Measurements from ENCODE around the gene ZCCHC12.

DNA sequence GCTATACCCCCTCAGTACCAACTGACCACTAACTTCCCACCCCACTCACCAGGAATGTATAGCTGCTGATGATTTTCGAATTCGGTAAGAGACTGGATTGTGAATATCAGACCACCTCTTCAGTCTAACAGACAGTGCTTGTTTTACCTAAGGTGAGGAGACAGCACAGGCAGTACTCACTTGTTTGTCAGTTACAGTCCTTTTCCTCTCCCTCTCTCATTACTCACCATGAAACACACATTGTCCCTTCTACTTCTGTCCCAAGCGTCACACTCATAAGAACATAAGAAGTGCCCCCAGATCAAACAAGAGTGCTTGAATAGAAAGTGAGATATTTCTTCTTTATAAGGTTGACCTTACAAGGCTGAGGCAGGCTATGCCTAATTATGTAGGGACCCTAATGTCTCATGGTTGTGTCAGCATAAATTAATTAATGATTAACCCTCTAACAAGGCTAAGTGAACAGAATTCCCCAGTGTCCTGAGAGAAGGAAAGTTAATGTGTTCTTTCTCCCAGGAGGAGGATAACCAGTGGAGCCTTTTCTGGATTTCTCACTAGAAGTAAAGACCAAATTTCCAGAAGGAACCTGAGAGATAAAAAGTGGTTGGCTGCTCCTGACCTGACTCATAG is 32.2 kb downstream of the ZCCHC12 start:
- TF ChIP-seq, protein P1, sequence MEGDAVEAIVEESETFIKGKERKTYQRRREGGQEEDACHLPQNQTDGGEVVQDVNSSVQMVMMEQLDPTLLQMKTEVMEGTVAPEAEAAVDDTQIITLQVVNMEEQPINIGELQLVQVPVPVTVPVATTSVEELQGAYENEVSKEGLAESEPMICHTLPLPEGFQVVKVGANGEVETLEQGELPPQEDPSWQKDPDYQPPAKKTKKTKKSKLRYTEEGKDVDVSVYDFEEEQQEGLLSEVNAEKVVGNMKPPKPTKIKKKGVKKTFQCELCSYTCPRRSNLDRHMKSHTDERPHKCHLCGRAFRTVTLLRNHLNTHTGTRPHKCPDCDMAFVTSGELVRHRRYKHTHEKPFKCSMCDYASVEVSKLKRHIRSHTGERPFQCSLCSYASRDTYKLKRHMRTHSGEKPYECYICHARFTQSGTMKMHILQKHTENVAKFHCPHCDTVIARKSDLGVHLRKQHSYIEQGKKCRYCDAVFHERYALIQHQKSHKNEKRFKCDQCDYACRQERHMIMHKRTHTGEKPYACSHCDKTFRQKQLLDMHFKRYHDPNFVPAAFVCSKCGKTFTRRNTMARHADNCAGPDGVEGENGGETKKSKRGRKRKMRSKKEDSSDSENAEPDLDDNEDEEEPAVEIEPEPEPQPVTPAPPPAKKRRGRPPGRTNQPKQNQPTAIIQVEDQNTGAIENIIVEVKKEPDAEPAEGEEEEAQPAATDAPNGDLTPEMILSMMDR (IDR thresholded peaks at IDR 0.05): no peak
- no peak for TF ChIP-seq POLR2A (IDR thresholded peaks at IDR 0.05)
